Stimulated activated CD4-positive, alpha-beta T cell treated with anti-CD3 and anti-CD28 coated beads, Interleukin-1b, Interleukin-23, amount 100 ng/mL, for 1 hour (primary cell): ENCODE results near the gene CLRN3.

Experiments used
- DNase-seq, 2 donors: peaks; one replicate each; pipeline ENCODE4 v3.0.0-alpha.2; 2020; ENCODE audit warnings: low read depth in 2 of 2

Gene CLRN3

GRCh38 chr10:127874671-127875448 lies 17.9 kb downstream of the CLRN3 start:
- DNase-seq, result no peak

DNA sequence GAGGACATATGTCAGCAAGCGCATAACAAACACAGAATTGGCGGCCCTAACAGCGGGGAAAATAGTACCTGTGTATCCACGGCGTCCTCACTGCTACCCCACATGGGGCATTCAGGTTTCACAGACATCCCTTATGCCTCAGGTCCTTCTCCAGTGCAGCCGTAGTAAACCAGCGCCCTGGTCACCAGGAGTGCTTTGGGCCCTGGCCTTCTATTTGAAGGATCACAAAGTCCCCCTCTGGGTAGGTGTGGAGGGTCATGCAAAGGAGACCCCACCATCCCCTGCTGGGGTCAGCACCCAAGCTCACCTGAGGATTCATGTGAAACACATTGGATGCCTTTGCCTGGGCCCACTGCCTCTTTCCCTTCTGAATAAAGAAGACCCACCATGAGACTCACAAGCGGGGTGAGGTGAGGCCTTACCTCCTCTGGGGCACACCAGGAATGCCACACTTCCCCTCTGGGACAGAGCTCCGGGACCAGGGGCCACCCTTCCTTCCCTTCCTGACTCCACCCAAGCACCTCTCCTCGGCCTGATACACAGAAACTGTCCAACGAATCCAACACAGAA lies 18.8 kb downstream of the CLRN3 start:
- DNase-seq, result no peak

DNA sequence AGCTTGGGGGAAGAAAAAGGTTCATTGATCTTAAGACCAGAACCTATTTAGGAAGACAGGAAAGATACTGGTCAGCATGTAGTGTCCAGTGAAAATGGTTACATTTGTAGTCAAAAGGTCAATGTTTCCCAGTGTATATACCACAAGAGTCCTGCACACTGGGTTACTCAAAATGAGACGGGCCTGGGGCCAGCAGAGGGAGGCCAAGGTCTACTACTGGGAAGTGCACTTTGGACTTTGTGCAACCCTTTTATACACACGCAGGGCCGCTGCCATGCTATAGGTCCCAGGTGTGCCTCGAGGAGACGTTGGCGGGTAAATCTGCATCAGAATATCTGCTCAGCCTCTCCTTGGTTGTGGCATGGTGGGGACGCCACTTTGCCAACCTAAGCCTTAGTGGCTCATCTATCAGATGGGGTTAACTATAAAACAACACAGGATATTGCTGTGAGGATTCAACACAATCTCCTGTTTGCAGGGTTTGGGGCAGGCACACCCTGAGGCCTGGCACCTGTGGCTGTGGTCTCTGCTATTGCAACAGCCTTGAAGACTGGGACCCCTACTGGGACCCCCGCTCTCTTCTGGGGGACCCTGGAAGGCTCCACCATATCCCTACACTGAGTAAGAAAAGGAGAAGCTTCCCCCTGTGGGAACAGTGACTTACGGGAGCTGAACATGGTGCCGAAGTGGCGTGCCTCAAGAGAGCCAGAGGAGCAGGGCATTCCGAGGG lies 19.7 kb downstream of the CLRN3 start:
- DNase-seq, result no peak

GRCh38 chr10:127872011-127872761 lies 20.6 kb downstream of the CLRN3 start:
- no peak for DNase-seq

DNA sequence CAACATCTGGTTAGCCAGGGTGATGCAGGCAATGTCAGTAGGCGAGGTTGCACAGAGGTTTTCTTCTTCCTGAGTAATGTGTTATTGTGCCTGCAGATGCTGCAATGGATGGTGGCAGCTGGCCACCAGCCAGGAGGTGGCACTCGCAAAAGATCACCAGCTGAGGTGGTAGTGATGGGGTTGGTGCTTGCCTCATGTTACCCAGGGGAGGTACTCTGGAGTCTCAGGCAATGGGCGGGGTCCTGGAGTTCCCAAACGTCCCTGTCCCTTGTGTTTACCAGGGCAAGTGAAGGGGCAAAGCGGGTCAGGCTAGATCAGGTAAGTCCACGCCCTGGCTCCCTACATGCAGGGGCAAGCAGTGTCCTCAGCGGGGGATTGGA lies 21.1 kb downstream of the CLRN3 start:
- no peak for DNase-seq

- DNase-seq, result no peak
Measured at GRCh38 chr10:127869329-127869728, 23.4 kb downstream of the CLRN3 start.

DNA sequence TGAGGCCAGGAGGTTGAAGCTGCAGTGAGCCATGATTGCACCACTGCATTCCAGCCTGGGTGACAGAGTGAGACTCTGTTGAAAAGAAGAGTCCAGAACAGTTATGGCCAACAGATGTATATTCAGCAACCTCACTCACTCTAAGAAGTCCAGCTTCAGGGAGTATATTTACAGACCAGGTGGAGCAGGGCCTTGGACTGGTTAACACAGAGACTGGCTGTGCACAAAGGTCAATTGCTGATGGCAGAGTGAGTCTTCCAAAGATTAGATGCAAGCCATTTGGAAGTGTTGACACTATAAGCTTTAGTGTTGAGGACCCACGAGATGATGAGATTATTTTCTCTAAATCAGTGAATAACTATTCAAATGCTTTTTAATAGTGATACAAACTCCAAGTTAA lies 24.9 kb downstream of the CLRN3 start:
- DNase-seq, result no peak

GRCh38 chr10:127866276-127867013 lies 26.3 kb downstream of the CLRN3 start:
- no peak for DNase-seq

DNA sequence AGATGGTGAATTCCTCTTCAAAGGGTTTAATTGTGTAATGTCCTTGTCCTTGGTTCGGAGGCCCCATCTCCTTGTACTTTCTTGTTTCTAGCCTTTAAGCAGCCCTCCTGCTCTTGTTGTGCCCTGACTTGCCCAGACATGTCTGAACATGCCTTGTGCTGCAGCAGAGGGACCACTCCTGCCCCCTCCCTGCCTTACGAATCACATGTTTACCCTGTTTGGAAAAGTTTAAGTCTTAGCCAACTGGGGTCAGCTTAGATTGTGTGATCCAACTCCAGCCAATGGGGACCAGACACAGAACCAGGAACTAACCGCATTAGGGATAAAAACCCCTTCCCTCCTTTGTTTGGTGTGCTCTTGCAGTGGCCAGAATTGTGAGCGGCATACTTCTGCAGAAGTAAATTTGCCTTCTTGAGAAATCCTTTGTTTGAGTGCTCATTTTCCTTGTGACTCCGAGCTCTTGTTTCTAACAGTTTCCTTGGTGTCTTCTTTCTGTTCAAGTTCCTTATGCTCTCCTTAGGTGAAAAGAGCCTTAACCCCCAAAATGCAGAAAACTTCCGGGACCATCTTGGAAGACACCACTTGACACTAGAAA lies 29.4 kb downstream of the CLRN3 start:
- no peak for DNase-seq

DNA sequence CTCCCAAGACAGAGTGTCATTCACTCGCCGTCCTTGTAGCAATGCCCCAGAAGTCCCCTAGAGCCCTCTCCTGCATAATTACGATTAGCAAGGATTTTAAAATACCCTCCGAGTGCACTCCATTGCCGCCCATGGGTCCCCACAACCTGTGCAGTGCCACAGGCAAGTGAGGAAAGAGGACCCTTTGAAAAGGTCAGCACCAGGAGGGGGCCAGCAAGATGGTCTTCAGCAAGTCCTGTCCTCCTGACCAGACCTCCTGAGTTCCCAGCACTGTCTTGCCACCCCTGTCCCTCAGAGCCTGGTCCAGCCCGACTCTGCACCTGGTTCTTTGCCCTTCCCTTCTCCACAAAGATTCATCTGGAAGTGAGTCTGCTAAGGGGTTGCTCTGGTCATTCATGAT lies 32.1 kb downstream of the CLRN3 start:
- no peak for DNase-seq

DNA sequence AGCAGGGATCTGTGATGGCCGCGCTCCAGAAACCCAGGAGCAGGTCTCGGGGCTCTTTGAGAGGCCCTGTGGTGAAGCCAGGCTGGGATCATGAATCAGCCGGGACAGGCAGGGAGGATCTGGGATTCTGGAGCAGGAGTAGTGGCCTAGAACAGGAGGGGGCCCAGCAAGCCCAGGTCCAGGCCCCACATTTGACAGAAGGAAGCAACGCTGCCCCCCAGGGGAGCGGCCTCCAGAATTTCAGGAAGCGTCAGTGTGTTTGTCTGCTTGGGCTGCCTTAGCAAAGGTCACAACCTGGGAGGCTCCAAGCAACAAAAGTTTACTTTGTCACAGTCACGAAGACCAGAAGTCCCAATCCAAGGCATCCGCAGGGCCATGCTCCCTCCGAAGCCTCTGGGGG lies 36.8 kb downstream of the CLRN3 start:
- no peak for DNase-seq

GRCh38 chr10:127855591-127855881 lies 37.2 kb downstream of the CLRN3 start:
- DNase-seq, result no peak

DNA sequence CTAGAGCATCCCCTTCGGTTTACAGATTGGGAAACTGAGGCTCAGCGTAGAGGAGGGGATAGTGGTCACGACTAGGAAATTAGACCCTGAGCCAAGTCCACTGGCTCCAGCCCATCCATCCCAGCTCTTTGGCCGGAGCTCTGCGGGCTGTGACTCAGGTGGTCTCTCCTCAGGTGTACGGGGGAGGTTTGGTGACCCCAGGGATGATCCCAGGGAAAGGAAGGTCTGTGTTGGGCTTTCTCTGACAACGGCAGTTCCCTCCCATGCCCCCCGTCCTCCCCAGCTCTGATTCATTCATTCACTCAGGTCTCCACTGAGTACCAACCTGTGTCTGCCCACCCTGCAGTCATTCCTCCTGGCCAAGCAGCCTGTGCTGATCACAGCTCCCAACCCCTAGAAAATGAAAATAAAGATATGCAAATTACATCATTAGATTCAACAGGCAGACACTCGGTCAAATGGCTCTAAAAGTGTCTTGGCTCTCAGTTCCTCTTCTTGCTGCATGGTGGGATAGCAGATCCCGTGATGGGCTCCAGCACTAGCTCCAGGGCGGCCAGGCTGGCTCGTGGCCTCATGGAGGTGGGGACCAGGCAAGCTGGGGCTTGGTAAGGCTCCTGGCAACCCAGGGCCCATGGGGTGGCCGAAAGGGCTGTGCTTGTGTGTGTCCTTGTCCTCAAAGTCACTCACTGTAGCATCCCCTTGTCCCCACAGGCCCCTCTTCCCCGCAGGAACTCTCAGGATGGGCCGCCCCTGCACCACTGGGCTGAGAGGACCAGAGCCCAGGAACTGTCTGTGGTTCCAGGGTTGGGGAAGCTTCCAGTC lies 37.8 kb downstream of the CLRN3 start:
- DNase-seq, result no peak

DNA sequence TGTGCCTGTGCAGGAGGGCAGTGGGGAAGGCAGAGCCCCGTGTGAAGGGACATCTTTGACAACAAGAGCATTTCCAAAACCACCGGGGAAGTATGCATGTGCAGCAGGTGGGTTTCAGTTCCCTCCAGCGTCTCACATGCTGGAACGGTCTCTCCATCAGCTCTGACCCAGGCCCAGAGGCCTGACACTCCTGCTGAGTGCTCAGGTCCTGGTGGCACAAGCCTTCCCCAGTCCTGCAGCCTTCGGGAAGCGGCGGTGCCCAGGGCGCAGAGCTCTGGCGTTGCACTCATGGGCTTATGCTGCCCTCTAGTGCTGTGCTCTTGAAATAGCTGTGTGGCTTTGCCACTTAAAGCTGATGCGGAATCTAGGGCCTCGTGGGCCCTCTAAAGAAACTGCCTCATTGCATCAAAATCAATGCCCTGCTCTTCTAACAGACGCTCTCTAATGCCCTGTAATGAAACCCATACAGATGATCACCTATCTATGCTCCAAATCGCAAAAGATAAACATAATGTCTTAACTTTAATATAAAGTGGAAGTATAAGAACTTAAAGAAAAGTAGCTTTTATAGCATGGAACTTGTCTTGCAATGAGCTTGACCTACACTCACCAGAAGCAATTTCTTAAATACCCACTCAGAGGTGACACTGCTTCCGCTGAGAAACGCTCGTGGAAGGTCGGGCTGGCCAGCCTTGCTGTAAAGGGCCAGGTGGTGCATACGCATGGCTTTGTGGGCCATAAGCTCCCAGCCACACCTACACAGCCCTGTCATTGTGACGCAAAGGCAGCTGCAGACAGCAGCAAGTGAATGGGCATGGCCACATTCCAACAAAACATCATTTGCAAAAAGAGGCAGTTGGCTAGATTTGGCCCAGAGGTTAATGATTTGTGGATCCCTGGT lies 38.6 kb downstream of the CLRN3 start:
- peak in 1 of 2 donors; percentile 5 for DNase-seq

DNA sequence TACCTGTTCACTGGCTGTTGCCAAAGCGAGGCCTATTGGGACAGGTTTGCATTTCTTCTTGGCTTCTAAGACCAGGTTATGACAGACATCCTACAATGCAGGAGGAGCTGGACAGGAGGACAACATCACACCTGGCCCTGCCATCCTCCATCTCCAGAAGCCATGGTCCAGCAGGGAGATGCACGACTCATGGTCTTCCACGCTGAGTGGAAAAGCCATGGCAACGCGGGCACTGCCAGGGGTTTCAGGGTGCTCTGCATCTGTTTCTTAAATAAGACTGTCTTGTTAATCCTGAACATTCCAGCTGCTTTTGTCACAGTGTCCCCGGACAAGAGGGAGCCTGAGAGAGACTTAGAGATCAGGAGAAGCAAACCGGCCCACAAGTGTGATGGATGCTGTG lies 40.3 kb downstream of the CLRN3 start:
- DNase-seq, result no peak

- no peak for DNase-seq
Measured at GRCh38 chr10:127851661-127852194, 41.0 kb downstream of the CLRN3 start.

DNA sequence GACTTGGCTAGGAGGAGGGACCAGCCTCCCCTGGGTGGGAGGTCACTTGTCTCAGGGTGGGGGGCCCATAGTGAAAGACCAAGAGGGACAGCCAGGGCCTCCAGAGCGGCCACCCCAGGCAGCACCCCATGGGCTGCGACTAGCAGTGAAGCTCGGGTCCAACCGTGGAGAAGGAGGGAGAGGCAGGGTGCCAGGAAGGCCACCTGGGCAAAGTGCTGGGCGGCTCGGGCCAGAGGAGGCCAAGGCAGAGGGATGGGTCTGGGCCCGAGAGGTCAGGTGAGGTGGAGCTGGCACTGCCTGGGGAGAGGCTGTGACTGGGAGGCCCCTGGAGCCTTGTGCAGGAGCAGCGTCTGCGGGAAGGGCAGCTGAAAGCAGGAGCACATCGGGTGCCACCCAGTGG lies 41.8 kb downstream of the CLRN3 start:
- DNase-seq, result no peak

DNA sequence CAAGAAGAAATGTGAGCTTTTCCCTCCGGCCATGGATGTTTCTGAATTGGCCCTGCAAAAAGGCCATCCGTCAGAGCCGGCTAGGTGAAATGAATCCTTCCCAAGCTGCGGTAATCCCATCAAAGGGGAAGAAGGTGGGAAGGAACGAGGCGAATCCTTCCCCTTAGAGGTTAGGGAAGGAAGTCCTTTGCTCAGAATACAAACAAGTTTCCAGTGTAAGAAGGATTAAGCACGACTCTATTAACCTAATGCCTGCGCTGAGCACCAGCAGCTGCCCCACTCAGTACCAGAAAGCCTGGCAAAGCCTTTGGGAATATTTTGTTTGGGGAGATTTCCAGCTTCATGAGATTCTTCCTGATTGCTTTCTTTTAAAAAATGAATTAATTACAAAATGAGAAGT lies 42.8 kb downstream of the CLRN3 start:
- no peak for DNase-seq

DNA sequence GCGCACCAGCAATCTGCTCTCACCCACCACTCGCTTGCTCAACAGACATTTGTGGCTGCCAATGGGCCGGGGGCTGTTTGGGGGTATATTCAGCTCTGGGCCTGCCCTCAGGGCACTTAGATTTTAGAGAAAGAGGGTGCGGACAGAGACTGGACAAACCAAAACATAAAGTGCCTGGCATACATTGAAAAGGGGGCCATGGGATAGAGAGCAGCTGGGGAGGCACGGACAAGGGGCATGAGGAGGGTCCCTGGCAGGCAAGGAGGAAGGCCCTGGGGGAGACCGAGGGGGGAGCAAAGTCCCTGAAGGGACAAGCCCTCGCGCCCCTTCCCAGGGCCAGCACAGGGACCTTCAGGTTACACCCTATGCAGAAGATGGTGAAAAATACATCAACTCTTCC lies 43.5 kb downstream of the CLRN3 start:
- DNase-seq, result no peak
